ENCODE data around the gene ZNF275.
"Not testable (repeated sequence)": the region's sequence is repeated elsewhere in the genome, so short reads cannot be mapped to it uniquely, and the experiment has no call there.

Gene ZNF275

GRCh38 chrX:153361781-153362397, 27.9 kb downstream of the ZNF275 start:
- DNase-seq (ENCODE audit: low read depth) = no peak

- no peak for DNase-seq (ENCODE audit: low read depth)
Measured at GRCh38 chrX:153365670-153366069, 31.7 kb downstream of the ZNF275 start.

- DNase-seq (ENCODE audit: low read depth) = no peak
Measured at GRCh38 chrX:153366119-153366518, 32.2 kb downstream of the ZNF275 start.

- DNase-seq (ENCODE audit: low read depth) = no peak
Measured at GRCh38 chrX:153366878-153367538, 33.1 kb downstream of the ZNF275 start.

- peak; percentile 15 for DNase-seq (ENCODE audit: low read depth)
Measured at GRCh38 chrX:153370293-153371055, 36.5 kb downstream of the ZNF275 start.

- DNase-seq (ENCODE audit: low read depth) = no peak
Measured at GRCh38 chrX:153371256-153371655, 37.3 kb downstream of the ZNF275 start.

- DNase-seq (ENCODE audit: low read depth) = no peak
Measured at GRCh38 chrX:153372949-153373348, 39.0 kb downstream of the ZNF275 start.

- no peak for DNase-seq (ENCODE audit: low read depth)
Measured at GRCh38 chrX:153374426-153374825, 40.5 kb downstream of the ZNF275 start.

- DNase-seq (ENCODE audit: low read depth) = no peak
Measured at GRCh38 chrX:153375571-153375970, 41.6 kb downstream of the ZNF275 start.

- no peak for DNase-seq (ENCODE audit: low read depth)
Measured at GRCh38 chrX:153377727-153378126, 43.8 kb downstream of the ZNF275 start.

GRCh38 chrX:153378607-153379006, 44.7 kb downstream of the ZNF275 start:
- no peak for DNase-seq (ENCODE audit: low read depth)

- no peak for DNase-seq (ENCODE audit: low read depth)
Measured at GRCh38 chrX:153379508-153379907, 45.6 kb downstream of the ZNF275 start.

GRCh38 chrX:153379971-153380581, 46.1 kb downstream of the ZNF275 start:
- DNase-seq (ENCODE audit: low read depth) = no peak

GRCh38 chrX:153380691-153381090, 46.7 kb downstream of the ZNF275 start:
- DNase-seq (ENCODE audit: low read depth) = no peak

GRCh38 chrX:153381684-153382532, 48.0 kb downstream of the ZNF275 start:
- DNase-seq (ENCODE audit: low read depth) = peak; percentile 59

- no peak for DNase-seq (ENCODE audit: low read depth)
Measured at GRCh38 chrX:153382563-153383482, 48.9 kb downstream of the ZNF275 start.

- DNase-seq (ENCODE audit: low read depth) = no peak
Measured at GRCh38 chrX:153384390-153384789, 50.4 kb downstream of the ZNF275 start.

GRCh38 chrX:153384973-153385372, 51.0 kb downstream of the ZNF275 start:
- DNase-seq (ENCODE audit: low read depth) = not testable (repeated sequence)

- no peak for DNase-seq (ENCODE audit: low read depth)
Measured at GRCh38 chrX:153386097-153386496, 52.1 kb downstream of the ZNF275 start.

GRCh38 chrX:153387345-153387744, 53.4 kb downstream of the ZNF275 start:
- no peak for DNase-seq (ENCODE audit: low read depth)
